Kidney epithelial cell (primary cell): ENCODE results near the gene COPZ1. TPM values are rescaled to one million over a fixed set of nuclear protein-coding genes. Genes with fewer than 3 reads are reported as not detected.

ENCODE experiments used
- DNase-seq: peaks from one replicate; pipeline ENCODE4 v3.0.0-alpha.2; 2010; ENCODE audit warnings: low read depth
- H3K27me3 ChIP-seq: 2 replicates; pipeline ENCODE4 v1.6.0; 2011; ENCODE audit warnings: low read length; ENCODE audit not compliant: control insufficient read depth, insufficient read depth
- H3K36me3 ChIP-seq: 2 replicates; pipeline ENCODE4 v1.5.1; 2011; ENCODE audit warnings: low read length; ENCODE audit not compliant: control insufficient read depth, insufficient read depth
- H3K4me3 ChIP-seq: 2 replicates; pipeline ENCODE4 v1.5.1; 2011; ENCODE audit warnings: low read depth, mild to moderate bottlenecking, control low read depth, low read length
- CTCF ChIP-seq: IDR thresholded peaks from 2 replicates; pipeline ENCODE4 v1.5.1; 2011; ENCODE audit warnings: mild to moderate bottlenecking, moderate library complexity, low read length, control low read depth, inconsistent platforms; ENCODE audit not compliant: insufficient read depth, poor library complexity, severe bottlenecking
- total RNA-seq: library from RNA; depleted of rRNA; stranded (reverse); fragments of >200 nt; gene quantifications from 2 replicates; pipeline ENCODE4 v1.2.3, GENCODE V29; 2015

COPZ1 gene
- total RNA-seq, 1 donor from 2014 or later = 157 TPM

- H3K36me3 ChIP-seq = no peaks in the 10 kb centered on the region
- H3K4me3 ChIP-seq = no peak overlapping the region
- no peak for DNase-seq
- TF ChIP-seq CTCF = no peak
- H3K27me3 ChIP-seq = no peaks in the 10 kb centered on the region
Observed at GRCh38 chr12:54368025-54368708, 43.2 kb downstream of the COPZ1 start.

- no peaks in the 10 kb centered on the region for H3K27me3 ChIP-seq
- DNase-seq = peak; percentile 50
- H3K36me3 ChIP-seq = no peaks in the 10 kb centered on the region
- no peak overlapping the region for H3K4me3 ChIP-seq
- peak; percentile 92 for TF ChIP-seq CTCF
Observed at GRCh38 chr12:54368709-54369596, 44.0 kb downstream of the COPZ1 start.

- Histone ChIP-seq H3K27me3 (no peaks in the 10 kb centered on the region), H3K4me3 (peak overlapping the region; percentile 34)
Observed at GRCh38 chr12:54369597-54370131, 44.7 kb downstream of the COPZ1 start.

GRCh38 chr12:54370171-54370730 is 45.3 kb downstream of the COPZ1 start:
- peak; percentile 89 for TF ChIP-seq CTCF
- Histone ChIP-seq H3K36me3 (no peaks in the 10 kb centered on the region), H3K4me3 (peak overlapping the region; percentile 34), H3K27me3 (no peaks in the 10 kb centered on the region)
- peak; percentile 28 for DNase-seq

More at GRCh38 chr12:54369597-54370131, 44.7 kb downstream of the COPZ1 start:
- H3K36me3 ChIP-seq = no peaks in the 10 kb centered on the region
- no peak for DNase-seq
- TF ChIP-seq CTCF = no peak

GRCh38 chr12:54371328-54372112 is 46.6 kb downstream of the COPZ1 start:
- Histone ChIP-seq H3K27me3 (no peaks in the 10 kb centered on the region), H3K4me3 (no peak overlapping the region), H3K36me3 (no peaks in the 10 kb centered on the region)
- TF ChIP-seq CTCF = no peak
- DNase-seq = no peak
